Prostate gland (tissue), 2 donors: Measurements from ENCODE around the gene NEDD4.

Experiments used
- CTCF ChIP-seq, 4 experiments: fragments of 200-600 bp in 2 of 4; fragments of 450-650 bp in 2 of 4; sonication (generic) in 2 of 4; IDR thresholded peaks; 1 replicate in 3 of 4; 2 replicates in 1 of 4; pipeline ENCODE4 v1.5.1; 2016 to 2019; ENCODE audit warnings: antibody characterized with exemption in 4 of 4, mild to moderate bottlenecking in 2 of 4, moderate library complexity in 2 of 4
- POLR2A ChIP-seq: fragments of 450-650 bp; IDR thresholded peaks from one replicate; pipeline ENCODE4 v1.6.1; 2016; ENCODE audit warnings: antibody characterized with exemption, mild to moderate bottlenecking

GRCh38 chr15:55879181-55879580 is 114.2 kb downstream of the NEDD4 start:
- TF ChIP-seq CTCF (IDR thresholded peaks at IDR 0.05) (no peak), POLR2A (no peak)
